Omental fat pad (tissue), 4 donors: ENCODE results near the gene CALD1. TPM values are rescaled to one million over a fixed set of nuclear protein-coding genes. Genes with fewer than 3 reads are reported as not detected.

Experiments used
- ATAC-seq: fragments of 150-250 bp; one replicate; pipeline ENCODE4 v1.9.1; 2016; ENCODE audit warnings: mild to moderate bottlenecking, moderate library complexity; ENCODE audit not compliant: low FRiP score
- DNase-seq: peaks from one replicate; pipeline ENCODE4 v3.0.0-alpha.2; 2019; ENCODE audit warnings: low spot score
- CTCF ChIP-seq, 3 donors: fragments of 450-650 bp; IDR thresholded peaks; one replicate each; pipeline ENCODE4 v1.5.1; 2016 to 2017; ENCODE audit warnings: antibody characterized with exemption in 3 of 3, mild to moderate bottlenecking in 3 of 3, moderate library complexity in 2 of 3
- total RNA-seq, 4 donors: library from RNA; depleted of rRNA; stranded (reverse); fragments of >200 nt; gene quantifications; one replicate each; pipeline ENCODE4 v1.1.0, GENCODE V29; 2016

Gene CALD1
- total RNA-seq, 4 donors from 2014 or later = 195 to 347 (median 250) TPM

- ATAC-seq (no peak), DNase-seq (no peak)
- no peak for TF ChIP-seq CTCF (IDR thresholded peaks at IDR 0.05)
These were observed 59.9 kb downstream of the CALD1 start for GRCh38 chr7:134839298-134839697.

GRCh38 chr7:134842062-134842461, 62.6 kb downstream of the CALD1 start:
- ATAC-seq (no peak), DNase-seq (no peak)
- no peak for TF ChIP-seq CTCF (IDR thresholded peaks at IDR 0.05)

GRCh38 chr7:134842886-134843430, 63.5 kb downstream of the CALD1 start:
- no peak for TF ChIP-seq CTCF (IDR thresholded peaks at IDR 0.05)
- no peak for DNase-seq
- ATAC-seq = no peak

- no peak for TF ChIP-seq CTCF (IDR thresholded peaks at IDR 0.05)
- DNase-seq = no peak
These were observed 64.8 kb downstream of the CALD1 start for GRCh38 chr7:134844200-134844599.

GRCh38 chr7:134845461-134845860, 66.0 kb downstream of the CALD1 start:
- ATAC-seq = no peak
- no peak for DNase-seq
- no peak for TF ChIP-seq CTCF (IDR thresholded peaks at IDR 0.05)

More at GRCh38 chr7:134844200-134844599, 64.8 kb downstream of the CALD1 start:
- no peak for ATAC-seq

- no peak for TF ChIP-seq CTCF (IDR thresholded peaks at IDR 0.05)
- DNase-seq = no peak
- ATAC-seq = no peak
These were observed 68.6 kb downstream of the CALD1 start for GRCh38 chr7:134847851-134848588.

GRCh38 chr7:134850066-134850465, 70.6 kb downstream of the CALD1 start:
- no peak for TF ChIP-seq CTCF (IDR thresholded peaks at IDR 0.05)
- ATAC-seq (no peak), DNase-seq (no peak)
